GM21529 (cell line): ENCODE results near the gene FARP1.
"Not testable (repeated sequence)": the region's sequence is repeated elsewhere in the genome, so short reads cannot be mapped to it uniquely, and the experiment has no call there.

Experiments used
- ATAC-seq: cut with Tn5 transposase; IDR thresholded peaks from one replicate; pipeline ENCODE4 v1.9.1; 2021; ENCODE audit not compliant: unreplicated experiment

The FARP1 gene

GRCh38 chr13:98260357-98261164, 117.7 kb downstream of the FARP1 start:
- no peak for ATAC-seq

GRCh38 chr13:98261165-98261702, 118.3 kb downstream of the FARP1 start:
- no peak for ATAC-seq

GRCh38 chr13:98262292-98262691, 119.4 kb downstream of the FARP1 start:
- no peak for ATAC-seq

GRCh38 chr13:98263841-98264240, 120.9 kb downstream of the FARP1 start:
- ATAC-seq: no peak

- no peak for ATAC-seq
These were observed 122.0 kb downstream of the FARP1 start for GRCh38 chr13:98264877-98265276.

GRCh38 chr13:98265692-98266551, 123.0 kb downstream of the FARP1 start:
- ATAC-seq: no peak

- peak; percentile 92 for ATAC-seq
These were observed 124.4 kb downstream of the FARP1 start for GRCh38 chr13:98267080-98267912.

- no peak for ATAC-seq
These were observed 126.5 kb downstream of the FARP1 start for GRCh38 chr13:98269386-98269785.

- ATAC-seq: no peak
These were observed 127.9 kb downstream of the FARP1 start for GRCh38 chr13:98270819-98271218.

- ATAC-seq: not testable (repeated sequence)
These were observed 128.8 kb downstream of the FARP1 start for GRCh38 chr13:98271646-98272045.

- ATAC-seq: no peak
These were observed 129.7 kb downstream of the FARP1 start for GRCh38 chr13:98272549-98272948.

- no peak for ATAC-seq
These were observed 130.4 kb downstream of the FARP1 start for GRCh38 chr13:98273067-98273823.

- ATAC-seq: no peak
These were observed 131.2 kb downstream of the FARP1 start for GRCh38 chr13:98273824-98274742.

GRCh38 chr13:98274921-98275487, 132.1 kb downstream of the FARP1 start:
- no peak for ATAC-seq

- ATAC-seq: no peak
These were observed 132.8 kb downstream of the FARP1 start for GRCh38 chr13:98275681-98276171.

GRCh38 chr13:98276486-98276885, 133.6 kb downstream of the FARP1 start:
- no peak for ATAC-seq

- ATAC-seq: no peak
These were observed 135.3 kb downstream of the FARP1 start for GRCh38 chr13:98278068-98278724.
